Measurements from ENCODE around the gene APH1A. TPM values are rescaled to one million over a fixed set of nuclear protein-coding genes. Genes with fewer than 3 reads are reported as not detected.
A peak's percentile ranks its signal among the peaks of the same experiment; 100 is the strongest.

Gene APH1A
- total and polyA plus RNA-seq, 4 donors: 95.0 to 164 (median 135) TPM

DNA sequence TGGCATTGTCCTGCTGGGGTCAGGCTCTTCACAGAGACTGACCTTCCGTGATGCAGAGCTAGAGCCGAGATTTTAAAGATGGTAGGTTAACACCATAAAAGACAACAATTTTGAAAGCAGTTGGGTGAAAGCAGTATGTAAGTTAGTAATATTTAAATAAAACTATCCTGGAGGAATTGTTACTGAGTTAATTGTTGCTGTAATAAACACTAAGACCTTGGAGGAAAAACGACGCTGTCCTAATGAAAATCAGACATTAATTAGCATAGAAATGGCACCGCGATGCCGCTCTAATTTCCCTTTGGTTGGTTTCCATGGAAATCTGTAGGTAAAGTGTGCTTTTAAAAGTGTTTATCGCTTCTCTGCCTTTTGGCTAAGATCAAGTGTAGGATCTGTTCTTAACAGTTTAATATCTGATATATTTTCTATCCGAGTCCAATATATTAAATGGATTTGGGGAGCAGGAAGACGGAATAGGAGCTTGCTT, 32.2 kb downstream of the APH1A start:
- peaks cover 0 to 18% (median 6%) of the 10 kb centered on the region in 5 donors for H3K4me1 ChIP-seq (ENCODE audit: control insufficient read depth in 5 of 5, insufficient read depth in 5 of 5, low read length in 5 of 5)
- H3K4me3 ChIP-seq: peak overlapping the region; percentile 49
- ATAC-seq (ENCODE audit: insufficient read depth, low FRiP score) (no peak), DNase-seq (no peak)
- no peaks in the 10 kb centered on the region for H3K9me3 ChIP-seq (ENCODE audit: control insufficient read depth in 4 of 4, insufficient read depth in 3 of 4, low read length in 3 of 4)
- 34 to 39% methylated on average over 10 of the region's 10 CpGs for WGBS, 2 donors
- no peaks in the 10 kb centered on the region for H3K36me3 ChIP-seq (ENCODE audit: control insufficient read depth in 4 of 4, insufficient read depth in 4 of 4, low read length in 4 of 4)
- H3K27ac ChIP-seq (ENCODE audit: low read depth in 1 of 2, low read length in 1 of 2): no peak overlapping the region
- no peaks in the 10 kb centered on the region for H3K27me3 ChIP-seq (ENCODE audit: control insufficient read depth in 3 of 3, insufficient read depth in 3 of 3, low read length in 2 of 3)
- TF ChIP-seq, protein P1, sequence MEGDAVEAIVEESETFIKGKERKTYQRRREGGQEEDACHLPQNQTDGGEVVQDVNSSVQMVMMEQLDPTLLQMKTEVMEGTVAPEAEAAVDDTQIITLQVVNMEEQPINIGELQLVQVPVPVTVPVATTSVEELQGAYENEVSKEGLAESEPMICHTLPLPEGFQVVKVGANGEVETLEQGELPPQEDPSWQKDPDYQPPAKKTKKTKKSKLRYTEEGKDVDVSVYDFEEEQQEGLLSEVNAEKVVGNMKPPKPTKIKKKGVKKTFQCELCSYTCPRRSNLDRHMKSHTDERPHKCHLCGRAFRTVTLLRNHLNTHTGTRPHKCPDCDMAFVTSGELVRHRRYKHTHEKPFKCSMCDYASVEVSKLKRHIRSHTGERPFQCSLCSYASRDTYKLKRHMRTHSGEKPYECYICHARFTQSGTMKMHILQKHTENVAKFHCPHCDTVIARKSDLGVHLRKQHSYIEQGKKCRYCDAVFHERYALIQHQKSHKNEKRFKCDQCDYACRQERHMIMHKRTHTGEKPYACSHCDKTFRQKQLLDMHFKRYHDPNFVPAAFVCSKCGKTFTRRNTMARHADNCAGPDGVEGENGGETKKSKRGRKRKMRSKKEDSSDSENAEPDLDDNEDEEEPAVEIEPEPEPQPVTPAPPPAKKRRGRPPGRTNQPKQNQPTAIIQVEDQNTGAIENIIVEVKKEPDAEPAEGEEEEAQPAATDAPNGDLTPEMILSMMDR (IDR thresholded peaks at IDR 0.05; ENCODE audit: control extremely low read depth, extremely low read depth): no peak
- H3K9ac ChIP-seq (ENCODE audit: insufficient read depth in 1 of 2, low read length in 2 of 2): peak overlapping the region in 1 of 2 donors; percentile 76

DNA sequence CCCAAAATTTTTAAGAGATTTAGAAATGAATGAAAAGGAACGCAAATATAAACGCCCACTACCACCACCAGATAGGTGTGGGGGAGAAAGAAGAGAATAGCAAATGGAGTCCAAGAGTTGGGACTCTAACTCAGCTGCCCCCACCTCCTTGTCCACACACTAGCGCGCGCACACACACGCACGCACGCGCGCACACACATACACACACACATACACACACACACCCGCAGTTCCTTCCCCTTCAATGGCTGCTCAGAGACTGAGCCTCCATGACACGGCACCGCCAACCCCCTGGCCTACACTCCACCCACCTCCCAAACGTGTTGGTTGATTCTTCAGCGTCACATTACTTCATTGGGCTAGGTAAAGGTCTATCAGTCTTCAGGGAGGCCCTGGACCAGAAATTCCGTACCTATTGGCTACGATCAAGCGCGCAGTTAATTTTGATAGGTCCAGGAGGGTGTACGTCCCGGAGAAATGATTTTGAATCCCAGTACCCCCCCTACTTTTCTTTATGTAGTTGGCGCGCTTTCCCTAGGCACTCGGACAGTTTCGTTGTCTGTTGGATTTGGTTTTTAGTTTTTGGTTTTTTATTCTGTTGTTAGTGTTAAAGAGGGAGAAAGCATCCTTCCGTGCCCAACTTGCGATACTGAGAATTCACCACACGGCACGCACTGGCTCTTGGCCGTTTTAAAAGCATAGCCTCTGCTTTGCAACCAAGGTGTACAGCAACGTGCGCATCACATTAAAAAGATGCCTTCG, 32.8 kb downstream of the APH1A start, which contains the start of gene ANP32E:
TSS of gene ANP32E (minus strand) at position 261 of the 762 bp plus-strand sequence. CDS start 326 bp downstream, outside the sequence.
- H3K36me3 ChIP-seq (ENCODE audit: control insufficient read depth in 4 of 4, insufficient read depth in 4 of 4, low read length in 4 of 4): peaks cover 0 to 3% (median 0%) of the 10 kb centered on the region in 4 donors
- peak within 1 kb of the TSS; percentile 78 to 90 for H3K9ac ChIP-seq (ENCODE audit: insufficient read depth in 1 of 2, low read length in 2 of 2)
- peak; percentile 90 for ATAC-seq (ENCODE audit: insufficient read depth, low FRiP score)
- 0 to 1% methylated on average over 33 of the region's 33 CpGs for WGBS, 2 donors
- no peaks in the 10 kb centered on the region for H3K9me3 ChIP-seq (ENCODE audit: control insufficient read depth in 4 of 4, insufficient read depth in 3 of 4, low read length in 3 of 4)
- no peaks in the 10 kb centered on the region for H3K27me3 ChIP-seq (ENCODE audit: control insufficient read depth in 3 of 3, insufficient read depth in 3 of 3, low read length in 2 of 3)
- peak; percentile 98 to 100 (median 100) for DNase-seq
- H3K4me3 ChIP-seq: peak within 1 kb of the TSS; percentile 79
- H3K4me1 ChIP-seq (ENCODE audit: control insufficient read depth in 5 of 5, insufficient read depth in 5 of 5, low read length in 5 of 5): peaks cover 0 to 18% (median 6%) of the 10 kb centered on the region in 5 donors
- TF ChIP-seq, protein P1 (IDR thresholded peaks at IDR 0.05; ENCODE audit: control extremely low read depth, extremely low read depth): no peak
- H3K27ac ChIP-seq (ENCODE audit: low read depth in 1 of 2, low read length in 1 of 2): peak within 1 kb of the TSS; percentile 94 to 98

DNA sequence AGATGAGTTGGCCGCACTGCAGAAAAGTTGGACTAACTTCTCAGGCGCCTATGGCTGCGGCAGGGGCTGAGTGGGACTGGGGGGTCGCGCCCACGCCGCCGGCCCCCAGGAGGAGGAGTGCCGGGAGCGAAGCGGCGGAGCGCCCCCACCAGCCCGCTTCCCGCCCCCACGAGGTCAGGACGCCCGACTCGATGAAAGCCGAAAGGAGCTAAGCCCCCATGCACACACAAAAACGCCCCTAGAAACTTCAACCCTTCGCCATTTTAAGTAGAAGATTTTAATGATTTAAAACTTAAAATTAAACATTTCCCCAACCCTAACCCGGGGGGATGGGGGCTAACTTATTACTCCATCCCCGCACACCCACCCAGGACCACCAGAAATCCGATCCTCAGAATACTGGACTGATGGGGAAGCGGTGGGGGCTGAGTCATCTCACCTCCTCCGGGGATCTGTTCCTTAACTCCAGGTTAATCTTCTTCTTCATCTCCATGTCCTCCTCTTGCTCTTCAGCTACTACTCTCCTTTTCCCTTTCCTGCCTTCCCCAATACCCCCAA, 33.4 kb downstream of the APH1A start:
- H3K27ac ChIP-seq (ENCODE audit: low read depth in 1 of 2, low read length in 1 of 2): peak overlapping the region; percentile 94 to 98
- peaks cover 0 to 3% (median 0%) of the 10 kb centered on the region in 4 donors for H3K36me3 ChIP-seq (ENCODE audit: control insufficient read depth in 4 of 4, insufficient read depth in 4 of 4, low read length in 4 of 4)
- peak overlapping the region; percentile 78 to 90 for H3K9ac ChIP-seq (ENCODE audit: insufficient read depth in 1 of 2, low read length in 2 of 2)
- TF ChIP-seq, protein P1 (IDR thresholded peaks at IDR 0.05; ENCODE audit: control extremely low read depth, extremely low read depth): no peak
- DNase-seq: peak in 2 of 3 donors; percentile 41 to 47
- WGBS, 2 donors: 0% methylated on average over 26 to 27 of the region's 27 CpGs
- ATAC-seq (ENCODE audit: insufficient read depth, low FRiP score): no peak
- H3K9me3 ChIP-seq (ENCODE audit: control insufficient read depth in 4 of 4, insufficient read depth in 3 of 4, low read length in 3 of 4): no peaks in the 10 kb centered on the region
- H3K4me1 ChIP-seq (ENCODE audit: control insufficient read depth in 5 of 5, insufficient read depth in 5 of 5, low read length in 5 of 5): peaks cover 0 to 18% (median 6%) of the 10 kb centered on the region in 5 donors
- peak overlapping the region; percentile 79 for H3K4me3 ChIP-seq
- no peaks in the 10 kb centered on the region for H3K27me3 ChIP-seq (ENCODE audit: control insufficient read depth in 3 of 3, insufficient read depth in 3 of 3, low read length in 2 of 3)
